NCI-H1048 (cell line): ENCODE results near the gene CTNNA1.

Experiments used
- DNase-seq: peaks from one replicate; lab custom pipeline; 2025; lab: John Stamatoyannopoulos, UW

CTNNA1 gene

GRCh38 chr5:138966236-138966985 is 213.2 kb downstream of the CTNNA1 start:
- DNase-seq = no peak

DNA sequence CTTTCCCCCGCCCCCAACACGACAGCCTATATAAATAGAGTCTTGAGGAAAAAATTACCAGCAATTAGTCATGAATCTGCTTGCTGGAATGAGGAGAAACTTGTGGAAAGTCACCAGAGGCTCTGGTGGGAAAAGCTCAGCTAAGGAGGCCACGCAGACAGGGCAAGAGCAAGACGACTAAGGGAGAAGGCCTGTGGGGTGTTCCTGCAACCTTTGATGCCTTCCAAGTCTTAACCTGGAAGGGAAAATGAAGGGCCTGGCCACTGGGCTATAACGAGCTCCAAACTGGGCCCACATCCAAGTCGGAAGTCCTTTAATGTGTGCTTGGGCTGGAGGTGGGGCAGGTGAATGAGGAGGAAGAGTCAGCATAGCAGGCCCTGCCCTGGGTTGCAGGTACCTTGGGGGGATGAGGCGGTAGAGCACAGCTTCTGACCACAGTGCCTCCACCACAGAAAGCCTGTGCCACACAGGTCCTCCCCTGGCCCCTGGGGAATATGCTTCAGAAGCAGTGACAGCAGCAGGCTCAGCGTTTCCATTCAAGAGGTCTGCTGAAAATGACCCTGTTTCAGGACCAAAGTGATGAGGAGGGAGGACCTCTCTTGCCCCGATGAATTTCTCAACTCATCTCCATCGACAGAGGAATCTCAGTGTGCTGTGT is 214.7 kb downstream of the CTNNA1 start:
- no peak for DNase-seq

DNA sequence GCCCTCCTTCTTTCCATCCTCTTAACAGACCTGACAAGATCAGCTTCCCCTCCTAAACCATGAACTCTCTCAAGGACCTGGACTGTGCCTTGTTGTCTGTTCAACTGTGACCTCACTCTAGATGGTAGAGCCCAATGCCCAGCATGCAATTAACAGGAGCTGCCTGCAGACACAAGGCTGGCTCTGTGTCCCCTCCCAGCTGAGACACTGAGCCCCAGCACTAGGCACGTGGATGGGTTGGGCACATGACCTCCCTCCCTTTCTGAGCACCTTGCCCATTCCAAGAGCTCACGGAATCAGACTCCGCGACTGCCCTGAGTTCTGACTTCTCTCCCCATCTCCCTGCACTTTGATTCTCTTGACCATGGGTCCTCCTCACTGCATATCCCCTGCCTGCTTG is 215.4 kb downstream of the CTNNA1 start:
- no peak for DNase-seq

DNA sequence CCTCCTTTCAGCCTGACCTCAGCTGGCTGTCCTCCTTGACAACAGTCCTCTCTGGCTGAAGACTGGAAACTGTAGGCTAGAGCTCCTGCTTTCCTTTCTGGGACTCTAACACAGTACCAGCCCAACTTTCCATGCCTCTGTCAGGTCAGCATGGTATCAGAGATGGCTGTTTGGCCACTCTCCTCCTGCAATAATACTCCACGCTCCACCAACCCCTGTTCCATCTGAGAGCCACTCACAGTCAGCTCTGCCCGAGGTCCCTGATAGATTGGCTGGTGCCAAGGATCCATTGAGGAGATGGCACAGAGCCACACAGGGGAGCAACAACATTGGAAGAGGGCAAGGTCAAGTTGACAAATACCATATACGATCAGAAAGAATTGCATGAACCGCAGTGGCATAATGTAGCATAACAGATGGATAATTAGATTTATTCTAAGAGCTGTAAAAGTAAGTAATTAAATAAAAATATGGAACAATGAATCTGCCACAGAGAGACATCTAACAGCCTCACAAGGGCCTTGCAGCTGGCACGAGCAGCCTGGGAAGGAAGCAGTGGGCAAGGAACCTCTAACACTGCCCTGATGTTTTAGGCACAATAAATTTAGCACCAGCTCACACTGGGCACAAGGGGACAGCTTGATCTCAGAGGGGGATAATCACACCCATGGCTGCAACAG is 216.2 kb downstream of the CTNNA1 start:
- no peak for DNase-seq

DNA sequence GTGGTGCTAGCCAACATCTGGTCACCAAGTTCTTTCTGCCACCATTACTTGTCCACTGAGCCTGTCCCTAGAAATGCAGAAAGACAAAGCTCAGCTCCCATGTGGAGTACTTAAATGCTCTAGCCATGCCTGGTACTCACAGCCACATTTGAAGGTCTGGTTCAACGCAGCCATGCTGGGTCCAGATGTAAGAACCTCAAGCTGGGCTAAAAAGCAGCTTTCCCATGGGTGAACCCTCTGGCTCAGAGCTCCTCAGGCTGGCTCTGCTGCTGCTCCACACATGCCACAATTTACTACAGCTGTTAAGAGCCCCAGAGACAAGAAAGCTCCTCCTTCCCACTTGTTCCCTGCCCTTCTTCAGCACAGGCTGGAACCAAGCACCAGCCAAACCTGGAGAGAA is 219.0 kb downstream of the CTNNA1 start:
- no peak for DNase-seq

- no peak for DNase-seq
Measured at GRCh38 chr5:138972836-138973235, 219.6 kb downstream of the CTNNA1 start.

DNA sequence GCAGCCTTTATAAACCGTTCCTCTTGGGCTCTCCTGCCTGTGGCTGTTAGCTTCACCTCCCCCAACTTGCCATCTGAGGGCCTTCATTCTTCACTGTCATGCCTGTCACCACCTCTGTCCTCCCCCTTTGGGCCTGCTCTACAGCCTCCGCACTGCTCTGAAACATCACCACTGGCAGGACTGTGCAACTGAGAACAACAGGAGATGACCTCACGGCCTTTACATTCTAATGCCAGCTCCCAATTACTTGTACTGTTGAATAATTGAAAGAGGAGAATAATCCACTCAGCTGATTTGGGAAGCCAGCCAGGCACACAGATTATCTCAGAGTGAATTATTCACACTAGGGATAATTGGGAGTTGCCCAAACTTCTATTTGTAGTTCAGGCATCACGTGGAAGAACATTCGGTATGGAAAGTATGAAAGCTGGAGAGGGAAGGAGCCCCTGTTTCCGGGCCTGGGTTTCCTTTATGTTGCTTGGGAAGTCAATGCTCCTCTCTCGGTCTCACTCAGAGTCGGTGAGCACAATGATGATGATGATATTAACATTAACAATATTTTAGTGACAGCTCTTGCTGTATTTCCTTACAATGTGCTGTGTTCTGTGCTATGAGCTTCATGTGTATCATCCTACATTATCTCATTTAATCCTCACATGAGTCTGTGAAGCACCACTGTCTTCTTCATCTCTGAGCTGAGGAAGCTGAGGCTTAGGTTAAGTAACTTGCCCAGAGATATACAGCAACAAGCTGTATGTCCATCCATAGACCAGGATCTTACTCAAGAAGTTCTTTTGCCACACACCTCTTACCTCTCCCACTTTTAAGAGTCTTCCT is 221.2 kb downstream of the CTNNA1 start:
- no peak for DNase-seq

DNA sequence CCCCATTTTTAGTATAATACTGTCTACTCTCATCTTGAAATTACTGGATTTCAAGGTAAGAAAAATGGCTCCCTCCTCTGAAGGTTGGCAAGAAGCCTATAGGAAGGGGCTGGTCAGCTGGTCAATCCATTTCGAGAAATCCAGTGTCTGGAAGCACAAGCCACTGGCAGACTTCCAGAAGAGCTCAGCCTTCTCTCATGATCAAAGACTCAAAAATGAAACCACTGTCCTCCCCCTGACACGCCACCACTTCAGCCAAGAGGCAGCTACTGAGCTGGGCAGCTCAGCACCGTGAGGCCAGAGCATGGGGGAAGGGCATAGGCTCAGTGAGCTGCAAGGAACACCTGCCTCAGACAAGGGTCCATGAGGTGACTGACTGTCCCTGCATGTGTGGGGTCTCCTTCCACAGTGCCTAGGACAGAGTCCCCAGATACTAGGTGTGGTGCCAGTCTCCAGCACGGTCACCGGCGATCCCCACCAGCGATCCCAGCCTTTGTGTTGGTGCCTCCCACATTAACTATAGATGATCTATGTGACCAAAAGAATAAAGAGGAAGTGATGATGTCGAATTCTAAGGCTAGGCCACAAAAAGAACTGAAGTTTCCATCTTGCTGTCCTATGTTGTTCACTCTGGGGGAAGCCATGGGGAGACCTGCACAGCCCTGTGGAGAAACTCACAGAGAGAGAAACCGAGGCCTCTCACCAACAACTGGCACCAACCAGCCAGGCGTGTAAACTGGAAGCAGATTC is 222.0 kb downstream of the CTNNA1 start:
- no peak for DNase-seq

DNA sequence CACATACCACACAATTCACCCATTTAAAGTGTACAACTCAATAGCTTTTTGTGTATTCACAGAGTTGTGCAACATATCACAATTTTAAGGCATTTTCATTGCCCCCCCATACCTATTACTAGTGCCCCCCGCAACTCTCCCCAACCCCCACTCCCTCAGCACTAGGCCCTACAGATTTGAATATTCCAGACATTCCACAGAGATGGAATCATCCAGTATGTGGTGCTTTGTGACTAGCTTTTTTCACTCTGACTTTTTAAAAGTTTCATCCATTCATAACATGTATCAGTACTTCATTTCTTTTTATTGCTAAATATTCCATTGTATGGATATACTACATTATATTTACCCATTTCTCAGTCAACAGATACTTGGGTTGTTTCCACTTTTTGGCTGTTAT is 224.9 kb downstream of the CTNNA1 start:
- DNase-seq = no peak

DNA sequence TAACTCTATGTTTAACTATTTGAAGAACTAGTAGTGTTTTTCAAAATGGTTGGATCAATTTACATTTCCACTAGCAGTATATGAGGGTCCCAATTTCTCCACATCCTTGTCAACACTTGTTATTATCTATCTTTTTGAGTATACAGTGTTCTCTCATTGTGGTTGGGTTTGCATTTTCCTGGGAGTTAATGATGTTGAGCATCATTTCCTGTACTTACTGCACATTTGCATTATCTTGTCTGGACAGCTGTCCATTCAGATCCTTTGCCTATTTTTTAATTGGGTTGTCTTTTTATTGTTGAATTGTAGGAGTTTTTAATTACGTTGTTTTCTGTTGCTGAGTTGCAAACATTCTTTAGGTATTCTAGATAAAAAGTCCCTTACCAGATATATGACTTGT is 225.4 kb downstream of the CTNNA1 start:
- DNase-seq = no peak

DNA sequence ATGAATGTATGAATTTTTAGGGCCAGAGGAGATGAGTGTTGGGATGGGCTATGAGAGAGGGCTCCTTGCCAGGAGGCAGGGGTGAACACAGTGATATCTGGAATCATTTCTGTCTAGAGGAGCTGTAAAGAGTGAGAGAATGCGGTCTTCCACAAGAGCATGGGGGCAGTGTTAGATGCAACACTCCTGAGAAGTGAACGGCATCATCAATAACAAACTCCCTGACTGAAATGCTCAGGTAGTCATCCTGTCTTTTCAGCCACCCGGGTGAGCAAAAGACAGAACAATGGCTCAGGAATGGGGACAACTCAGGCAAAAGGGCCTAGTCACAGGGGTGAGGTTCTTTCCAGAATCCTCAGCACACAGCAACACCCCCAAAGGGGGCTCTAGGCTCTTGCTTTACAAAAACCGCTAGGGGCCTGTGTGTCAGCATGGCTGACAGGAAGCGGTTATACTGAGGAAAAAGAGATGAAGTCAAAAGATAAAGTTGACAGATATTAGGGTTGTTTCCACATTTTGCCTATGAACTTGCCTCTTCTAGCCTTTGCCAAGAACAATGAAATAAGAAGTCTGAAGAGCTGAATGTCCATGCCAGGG is 226.6 kb downstream of the CTNNA1 start:
- no peak for DNase-seq

DNA sequence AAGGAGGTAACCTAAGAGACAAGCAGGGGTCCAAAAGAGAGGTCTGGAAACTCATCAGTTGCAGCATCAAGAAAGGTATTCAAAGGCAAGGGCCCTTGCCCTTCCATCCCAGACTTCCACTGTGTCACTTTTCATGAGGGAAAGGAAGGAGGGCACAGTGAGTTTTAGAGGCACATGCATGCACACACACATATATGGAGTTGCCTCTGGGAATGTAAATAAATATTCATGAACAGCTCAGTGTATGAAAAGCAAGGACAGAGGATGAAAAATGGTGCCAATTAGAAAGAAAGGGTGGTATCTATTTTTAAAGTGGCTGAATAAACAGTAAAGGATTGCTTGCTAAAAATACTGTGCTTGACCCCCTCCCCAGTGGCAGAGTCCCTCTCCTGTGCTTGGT is 227.2 kb downstream of the CTNNA1 start:
- no peak for DNase-seq

- DNase-seq = no peak
Measured at GRCh38 chr5:138981131-138981530, 227.9 kb downstream of the CTNNA1 start.

- no peak for DNase-seq
Measured at GRCh38 chr5:138981586-138981985, 228.4 kb downstream of the CTNNA1 start.

- DNase-seq = no peak
Measured at GRCh38 chr5:138983984-138984383, 230.8 kb downstream of the CTNNA1 start.
